H54 (cell line): ENCODE measurements around the gene TULP3.
A peak's percentile ranks its signal among the peaks of the same experiment; 100 is the strongest.

Experiments used
- DNase-seq: peaks from one replicate; pipeline ENCODE4 v3.0.0; 2011; ENCODE audit warnings: low spot score, mixed read lengths; ENCODE audit not compliant: insufficient read length
- FAIRE-seq: peaks from 3 replicates; lab custom pipeline; 2011; peaks lifted over from hg19 to GRCh38; lab: Jason Lieb, UNC
- POLR2A ChIP-seq: IDR thresholded peaks from 2 replicates; pipeline ENCODE4 v1.6.1; 2011; ENCODE audit warnings: low read depth, mild to moderate bottlenecking, low read length

TULP3 gene

GRCh38 chr12:2933586-2933985, 42.9 kb downstream of the TULP3 start:
- DNase-seq (no peak), FAIRE-seq (no peak)

GRCh38 chr12:2934371-2934770, 43.7 kb downstream of the TULP3 start:
- DNase-seq = no peak
- no peak for TF ChIP-seq POLR2A
- FAIRE-seq = no peak

More at GRCh38 chr12:2933586-2933985, 42.9 kb downstream of the TULP3 start:
- TF ChIP-seq POLR2A = no peak

DNA sequence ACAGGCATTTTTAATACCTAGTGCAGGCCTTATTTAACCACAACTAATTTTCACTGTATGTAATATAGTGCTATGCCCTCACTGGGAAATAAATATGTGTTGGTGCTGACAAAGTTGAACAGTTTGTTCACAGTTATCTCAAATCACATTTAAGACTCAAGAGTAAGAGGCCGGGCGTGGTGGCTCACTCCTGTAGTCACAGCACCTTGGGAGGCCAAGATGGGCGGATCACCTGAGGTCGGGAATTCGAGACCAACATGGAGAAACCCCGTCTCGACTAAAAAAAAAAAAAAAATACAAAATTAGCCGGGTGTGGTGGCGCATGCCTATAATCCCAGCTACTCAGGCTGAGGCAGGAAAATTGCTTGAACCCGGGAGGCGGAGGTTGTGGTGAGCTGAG, 45.6 kb downstream of the TULP3 start:
- TF ChIP-seq POLR2A = no peak
- DNase-seq (no peak), FAIRE-seq (no peak)

DNA sequence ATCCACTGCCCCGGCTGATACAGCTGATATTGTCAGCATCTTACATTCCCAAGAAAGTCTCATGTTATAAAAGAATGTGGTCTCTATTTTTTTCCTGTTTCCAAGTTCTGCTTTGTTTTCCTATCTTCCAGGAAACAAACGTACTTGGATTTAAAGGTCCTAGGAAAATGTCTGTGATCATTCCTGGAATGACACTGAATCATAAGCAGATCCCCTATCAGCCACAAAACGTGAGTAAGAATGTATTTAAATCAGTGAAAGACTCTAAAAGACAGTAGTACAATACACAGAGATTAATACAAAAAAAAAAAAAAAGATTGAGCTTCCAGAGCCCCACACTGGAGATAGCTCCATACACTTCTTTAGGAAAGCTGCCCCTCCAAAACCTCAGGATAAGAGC, 46.8 kb downstream of the TULP3 start:
- DNase-seq (no peak), FAIRE-seq (no peak)
- TF ChIP-seq POLR2A = no peak

DNA sequence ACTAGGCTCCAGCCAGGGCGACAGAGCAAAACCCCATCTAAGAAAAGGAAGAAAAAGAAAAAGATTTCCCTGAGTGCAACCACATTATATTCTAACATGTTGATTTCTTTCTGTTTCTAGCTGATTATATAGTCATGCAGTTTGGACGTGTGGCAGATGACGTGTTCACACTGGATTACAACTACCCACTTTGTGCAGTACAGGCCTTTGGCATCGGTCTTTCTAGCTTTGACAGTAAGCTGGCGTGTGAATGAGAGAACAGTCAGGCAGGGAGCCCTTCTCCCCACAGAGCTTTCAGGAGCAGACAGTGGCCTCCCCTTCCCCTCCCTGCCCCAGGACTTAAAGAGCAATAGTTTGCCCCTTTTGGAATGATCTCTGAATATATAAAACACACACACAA, 48.5 kb downstream of the TULP3 start:
- TF ChIP-seq POLR2A = no peak
- no peak for DNase-seq
- no peak for FAIRE-seq

DNA sequence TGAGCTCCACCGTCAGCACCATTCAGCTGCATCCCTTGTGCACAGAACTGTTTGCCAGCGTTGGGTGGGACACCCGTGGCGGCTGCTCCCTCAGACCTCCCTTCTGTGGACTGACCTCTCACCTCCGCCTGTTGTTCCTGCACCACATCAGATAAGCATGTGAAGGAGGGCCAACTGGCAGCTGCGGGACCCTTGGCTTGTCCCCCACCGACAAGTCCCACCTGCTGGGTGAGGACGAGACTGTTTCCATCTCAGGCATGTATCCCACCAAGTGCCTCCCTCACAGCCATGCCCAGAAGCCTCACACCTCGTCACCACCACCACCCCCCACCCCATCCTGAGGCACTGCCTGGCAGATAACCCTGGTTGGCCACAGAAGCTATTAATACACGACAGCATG, 49.9 kb downstream of the TULP3 start:
- DNase-seq (no peak), FAIRE-seq (no peak)
- no peak for TF ChIP-seq POLR2A

DNA sequence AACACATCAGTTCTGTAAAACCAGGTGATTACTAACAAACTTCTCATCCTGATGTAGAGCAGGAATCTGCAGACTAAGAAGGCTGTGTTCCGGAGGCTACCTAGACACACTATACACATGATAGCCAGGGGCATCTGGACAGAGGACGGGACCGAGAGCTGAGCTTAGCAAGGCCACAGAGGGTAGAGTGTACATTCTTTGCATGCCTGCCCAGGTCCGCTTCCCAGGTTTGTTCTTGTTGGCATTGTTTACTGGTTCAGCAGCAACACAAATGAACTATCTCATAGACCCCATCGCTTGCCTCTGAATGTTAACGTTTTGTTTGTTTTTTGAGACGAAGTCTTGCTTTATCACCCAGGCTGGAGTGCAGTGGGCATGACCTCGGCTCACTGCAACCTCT, 50.8 kb downstream of the TULP3 start:
- no peak for TF ChIP-seq POLR2A
- FAIRE-seq = no peak
- no peak for DNase-seq

- no peak for DNase-seq
- FAIRE-seq = no peak
- TF ChIP-seq POLR2A = no peak
Observed at GRCh38 chr12:2944401-2945047, 53.8 kb downstream of the TULP3 start.

DNA sequence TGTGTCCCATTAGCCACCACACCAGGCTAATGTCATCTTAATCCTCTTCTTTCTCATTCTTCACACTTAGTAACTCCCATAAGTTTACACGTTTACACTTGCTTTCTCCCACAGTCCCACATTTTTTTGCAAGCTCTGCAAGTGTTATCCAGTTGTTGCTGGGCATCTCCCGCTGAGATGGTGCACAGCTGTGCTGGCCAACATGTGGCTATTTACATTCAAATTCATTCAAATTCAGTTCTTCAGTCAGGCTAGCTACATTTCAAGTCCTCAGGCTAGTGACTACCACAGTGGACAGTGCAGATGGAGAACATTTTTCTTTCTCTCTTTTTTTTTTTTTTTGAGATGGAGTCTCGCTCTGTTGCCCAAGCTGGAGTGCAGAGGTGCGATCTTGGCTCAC, 58.7 kb downstream of the TULP3 start:
- DNase-seq (no peak), FAIRE-seq (no peak)
- no peak for TF ChIP-seq POLR2A

DNA sequence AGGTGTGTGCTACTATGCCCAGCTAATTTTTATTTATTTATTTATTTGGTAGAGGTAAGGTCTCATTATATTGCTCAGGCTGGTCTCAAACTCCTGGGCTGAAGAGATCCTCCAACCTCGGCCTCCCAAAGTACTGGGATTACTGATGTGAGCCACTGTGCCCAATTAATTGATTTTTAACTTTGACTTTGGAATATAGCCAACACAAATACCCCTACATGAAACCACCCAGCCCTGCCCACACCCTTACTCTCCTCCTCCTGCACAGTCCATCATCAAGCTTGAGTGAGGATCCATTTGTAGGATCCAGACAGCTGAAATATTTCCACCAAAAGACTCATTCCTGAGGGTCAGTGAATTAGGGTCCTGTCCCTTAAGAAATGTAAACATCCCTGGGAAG, 65.2 kb downstream of the TULP3 start:
- DNase-seq (no peak), FAIRE-seq (no peak)
- no peak for TF ChIP-seq POLR2A

DNA sequence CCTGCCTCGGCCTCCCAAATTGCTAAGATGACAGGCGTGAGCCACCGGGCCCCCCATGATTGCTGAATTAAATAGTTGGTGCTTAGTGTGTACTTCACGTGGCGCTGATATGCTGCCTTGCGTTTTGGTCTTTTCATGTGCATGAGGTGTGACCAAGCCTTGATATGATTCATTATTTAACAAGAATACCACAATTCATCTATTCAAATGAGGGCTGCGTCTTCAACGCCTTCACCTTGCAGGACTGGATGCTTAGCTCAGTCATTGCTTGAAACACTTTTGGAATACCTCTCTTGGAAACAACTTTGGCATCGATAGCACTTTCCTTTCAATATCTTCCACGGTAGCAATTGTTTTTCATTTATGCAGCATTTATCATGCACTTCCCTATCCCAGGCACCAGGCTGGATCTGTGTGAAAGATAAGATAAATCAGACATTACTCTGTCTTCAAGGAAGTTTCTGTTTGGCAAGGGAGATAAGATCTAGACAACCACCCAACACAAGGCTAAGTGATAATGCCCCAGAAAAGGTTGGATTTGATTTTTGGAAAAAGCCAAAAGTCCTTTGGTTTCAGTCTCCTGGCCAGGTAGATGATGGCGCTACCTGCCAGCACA, 67.2 kb downstream of the TULP3 start:
- DNase-seq (no peak), FAIRE-seq (no peak)
- TF ChIP-seq POLR2A = no peak

GRCh38 chr12:2958432-2959191, 67.9 kb downstream of the TULP3 start:
- peak; percentile 56; the same call in 1 of the 2 replicates for TF ChIP-seq POLR2A
- DNase-seq (peak; percentile 94), FAIRE-seq (no peak)

- peak; percentile 90 for DNase-seq
Observed at GRCh38 chr12:2959192-2959504, 68.5 kb downstream of the TULP3 start, which contains the start of gene TEAD4. Gene TEAD4, plus strand, starts transcription at chr12:2959397.

More at GRCh38 chr12:2959192-2959504, 68.5 kb downstream of the TULP3 start, which contains the start of gene TEAD4:
- peak; percentile 27; the same call in 1 of the 2 replicates for TF ChIP-seq POLR2A
- no peak for FAIRE-seq
